Measurements from ENCODE around the gene ERRFI1. TPM values are rescaled to one million over a fixed set of nuclear protein-coding genes. Genes with fewer than 3 reads are reported as not detected.

Gene ERRFI1
- total RNA-seq, 1 donor from 2014 or later, result 0.86 TPM

DNA sequence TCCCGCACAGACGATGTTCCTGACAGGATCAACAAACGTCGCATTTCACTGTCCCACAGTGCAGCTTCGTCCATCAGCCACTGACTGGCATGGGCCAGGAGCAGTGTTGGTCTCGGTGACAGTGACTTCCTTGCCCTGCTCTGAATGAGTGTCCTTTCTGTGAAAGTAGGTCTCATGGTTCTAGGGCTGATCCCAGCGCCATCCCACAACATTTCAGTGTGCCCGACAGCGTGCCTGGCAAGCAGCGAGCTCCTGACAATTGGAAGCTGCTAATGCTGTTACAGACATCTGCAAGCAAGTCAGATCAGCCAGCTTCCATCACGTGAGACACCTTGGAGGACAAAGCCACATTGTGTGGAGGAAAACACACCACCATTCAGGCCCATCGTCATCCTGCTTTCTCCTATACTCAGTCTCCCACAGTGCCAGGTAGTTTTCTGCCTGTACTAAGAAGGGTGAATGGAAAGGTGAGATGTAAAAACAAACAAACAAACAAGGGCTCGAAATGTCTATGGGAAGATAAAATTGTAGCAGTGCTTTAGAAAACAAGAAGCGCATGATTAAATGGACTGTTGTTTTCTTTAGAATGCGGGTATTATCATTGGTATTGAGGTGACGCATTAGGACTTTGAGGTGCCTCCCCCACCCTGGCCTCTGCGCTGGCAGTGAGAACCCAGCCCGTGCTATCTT, 21.9 kb downstream of the ERRFI1 start:
- intact Hi-C loops (cut with micrococcal nuclease), result no loop called here

DNA sequence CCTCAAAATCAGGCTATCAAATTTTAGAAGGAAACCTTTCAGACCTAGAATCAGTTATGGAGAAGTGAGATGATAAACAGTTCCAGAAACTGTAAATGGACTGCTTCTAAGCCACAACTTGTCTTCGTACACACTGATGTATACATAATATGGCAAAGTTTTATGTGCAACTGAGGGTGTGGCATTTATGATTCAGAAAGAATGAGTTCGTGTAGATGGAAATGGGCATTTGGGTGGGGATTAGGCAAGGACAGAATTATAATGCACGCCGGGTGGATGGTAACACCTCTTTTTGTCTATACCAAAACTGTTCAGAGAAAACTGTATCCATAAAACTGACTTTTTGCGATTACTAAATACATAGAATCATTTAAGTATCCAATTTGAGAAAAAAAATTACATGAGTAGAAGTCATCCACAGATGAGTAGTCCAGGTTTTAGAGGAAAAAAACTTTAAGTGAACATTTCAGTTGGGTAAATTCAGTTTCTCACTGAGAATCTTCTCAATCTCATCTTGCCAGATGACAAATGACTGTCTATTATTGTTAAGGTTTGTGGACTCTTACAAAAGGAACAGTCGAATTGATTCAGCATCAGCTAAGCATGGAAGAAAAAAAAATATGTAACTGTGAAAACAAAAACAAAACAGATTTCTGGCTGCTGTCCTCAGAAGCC, 22.5 kb downstream of the ERRFI1 start:
- intact Hi-C loops (cut with micrococcal nuclease), result no loop called here

DNA sequence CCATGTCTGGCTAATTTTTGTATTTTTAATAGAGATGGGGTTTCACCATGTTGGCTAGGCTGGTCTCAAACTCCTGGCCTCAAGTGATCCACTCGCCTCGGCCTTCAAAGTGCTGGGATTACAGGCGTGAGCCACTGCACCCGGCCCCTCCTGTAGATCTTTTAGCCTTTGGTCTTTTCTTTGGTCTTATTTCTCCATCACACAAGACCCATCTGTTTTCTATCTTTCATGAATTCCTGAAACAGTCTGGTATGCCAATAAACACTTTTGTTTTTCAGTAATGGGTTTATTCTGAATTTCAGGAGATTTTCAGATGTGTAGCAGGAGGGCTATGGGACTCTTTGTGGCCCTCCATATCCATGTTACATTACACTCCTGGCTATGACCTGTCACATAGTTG, 23.2 kb downstream of the ERRFI1 start:
- intact Hi-C loops (cut with micrococcal nuclease), result no loop called here

DNA sequence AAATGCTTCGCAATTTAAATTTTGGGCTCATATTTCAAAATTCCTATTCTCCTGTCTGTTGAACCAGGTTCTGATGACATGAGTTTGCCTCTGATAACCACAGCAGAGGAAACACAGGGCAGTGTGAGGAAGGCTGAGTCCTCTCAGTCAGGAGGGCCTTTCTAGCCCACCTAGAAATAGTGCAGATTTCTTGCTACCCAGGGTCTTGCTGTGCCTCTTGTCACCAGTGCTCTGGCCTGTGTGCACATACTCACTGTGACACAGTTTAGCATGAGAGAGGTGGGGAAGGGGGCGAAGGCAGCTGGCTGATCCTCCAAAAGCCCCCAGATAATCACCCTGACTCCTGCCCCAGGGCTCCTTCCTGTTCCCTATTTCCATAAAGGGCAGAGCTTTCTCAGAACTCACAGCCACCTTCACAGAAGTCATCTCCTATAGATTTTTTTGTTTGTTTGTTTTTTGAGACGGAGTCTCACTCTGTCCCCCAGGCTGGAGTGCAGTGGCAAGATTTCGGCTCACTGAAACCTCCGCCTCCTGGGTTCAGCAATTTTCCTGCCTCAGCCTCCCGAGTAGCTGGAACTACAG, 23.7 kb downstream of the ERRFI1 start:
- intact Hi-C loops (cut with micrococcal nuclease), result no loop called here

DNA sequence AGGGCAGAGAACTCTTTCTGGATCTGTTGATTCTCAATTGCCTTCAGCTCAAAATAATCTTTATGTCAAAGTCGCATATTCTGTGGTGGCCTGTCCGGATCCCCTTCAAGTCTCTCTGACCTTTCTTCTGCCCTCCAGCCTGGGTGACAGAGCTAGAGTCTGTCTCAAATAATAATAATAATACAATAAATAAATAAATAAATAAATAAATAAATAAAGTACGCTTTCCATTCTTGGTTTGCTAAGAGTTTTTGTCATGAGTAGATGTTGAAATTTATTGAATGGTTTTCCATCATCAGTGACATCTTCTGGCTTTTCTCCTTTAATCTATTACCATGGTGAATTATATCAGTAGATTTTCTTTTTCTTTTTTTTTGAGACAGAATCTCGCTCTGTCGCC, 30.7 kb downstream of the ERRFI1 start:
- intact Hi-C loops (cut with micrococcal nuclease), result no loop called here

DNA sequence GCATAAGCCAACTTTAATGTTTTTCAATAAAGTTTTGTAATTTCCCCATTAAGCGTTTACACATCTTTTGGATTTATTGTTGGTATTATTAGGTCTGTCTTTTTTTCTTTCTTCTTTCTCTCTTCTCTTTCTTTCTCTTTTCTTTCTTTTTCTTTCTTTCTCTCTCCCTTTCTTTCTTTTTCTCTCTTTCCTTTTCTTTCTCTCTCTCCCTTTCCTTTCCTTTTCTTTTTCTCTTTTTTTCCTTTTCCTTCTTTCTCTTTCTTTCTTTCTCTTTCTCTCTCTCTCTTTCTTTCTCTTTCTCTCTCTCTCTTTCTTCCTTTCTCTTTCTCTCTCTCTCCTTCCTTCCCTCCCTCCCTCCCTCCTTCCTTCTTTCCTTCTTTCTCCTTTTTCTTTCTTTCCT, 31.3 kb downstream of the ERRFI1 start:
- intact Hi-C loops (cut with micrococcal nuclease), result no loop called here

DNA sequence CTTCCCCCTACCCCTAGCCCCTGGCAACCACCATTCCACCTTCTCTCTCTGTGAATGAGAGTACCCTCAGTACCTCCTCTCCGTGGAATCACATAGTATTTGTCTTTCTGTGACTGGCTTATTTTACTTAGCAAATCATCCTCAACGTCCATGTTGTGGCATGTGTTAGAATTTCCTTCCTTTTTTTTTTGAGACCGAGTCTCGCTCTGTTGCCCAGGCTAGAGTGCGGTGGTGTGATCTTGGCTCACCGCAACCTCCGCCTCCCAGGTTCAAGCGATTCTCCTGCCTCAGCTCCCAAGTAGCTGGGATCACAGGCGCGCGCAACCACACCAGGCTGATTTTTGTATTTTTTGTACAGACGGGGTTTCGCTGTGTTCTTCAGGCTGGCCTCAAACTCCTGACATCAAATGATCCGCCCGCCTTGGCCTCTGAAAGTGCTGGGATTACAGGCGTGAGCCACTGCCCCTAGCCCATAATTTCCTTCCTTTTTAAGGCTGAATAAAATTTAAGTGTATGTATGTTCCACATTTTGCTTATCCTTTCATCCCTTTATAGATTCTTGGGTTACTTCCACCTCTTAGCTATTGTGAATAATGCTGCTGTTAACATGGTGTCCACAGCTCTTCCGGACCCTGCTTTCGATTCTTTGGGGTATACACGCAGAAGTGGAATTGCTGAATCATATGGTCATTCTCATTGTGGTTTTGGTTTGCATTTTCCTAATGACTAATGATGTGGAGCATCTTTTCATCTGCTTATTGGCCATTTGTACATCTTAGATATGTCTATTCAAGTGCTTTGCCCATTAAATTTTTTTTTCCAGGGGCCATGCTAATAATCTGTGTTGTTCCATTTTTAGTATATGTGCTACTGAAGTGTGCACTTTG, 32.3 kb downstream of the ERRFI1 start:
- intact Hi-C loops (cut with micrococcal nuclease), result no loop called here

DNA sequence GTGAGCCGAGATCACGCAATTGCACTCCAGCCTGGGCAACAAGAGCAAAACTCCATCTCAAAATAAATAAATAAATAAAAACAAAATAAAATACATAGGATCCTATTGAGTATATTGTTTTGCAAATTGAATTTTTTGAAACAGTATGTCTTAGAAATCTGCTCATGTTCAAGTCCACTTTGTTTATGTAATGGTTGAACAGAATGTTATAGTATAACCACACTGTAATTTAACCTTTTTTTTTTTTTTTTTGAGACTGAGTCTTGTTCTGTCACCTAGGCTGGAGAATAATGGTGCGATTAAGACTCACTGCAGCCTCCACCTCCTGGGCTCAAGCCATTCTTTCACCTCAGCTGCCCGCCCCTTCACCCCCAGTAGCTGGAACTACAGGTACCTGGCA, 33.2 kb downstream of the ERRFI1 start:
- intact Hi-C loops (cut with micrococcal nuclease), result no loop called here

DNA sequence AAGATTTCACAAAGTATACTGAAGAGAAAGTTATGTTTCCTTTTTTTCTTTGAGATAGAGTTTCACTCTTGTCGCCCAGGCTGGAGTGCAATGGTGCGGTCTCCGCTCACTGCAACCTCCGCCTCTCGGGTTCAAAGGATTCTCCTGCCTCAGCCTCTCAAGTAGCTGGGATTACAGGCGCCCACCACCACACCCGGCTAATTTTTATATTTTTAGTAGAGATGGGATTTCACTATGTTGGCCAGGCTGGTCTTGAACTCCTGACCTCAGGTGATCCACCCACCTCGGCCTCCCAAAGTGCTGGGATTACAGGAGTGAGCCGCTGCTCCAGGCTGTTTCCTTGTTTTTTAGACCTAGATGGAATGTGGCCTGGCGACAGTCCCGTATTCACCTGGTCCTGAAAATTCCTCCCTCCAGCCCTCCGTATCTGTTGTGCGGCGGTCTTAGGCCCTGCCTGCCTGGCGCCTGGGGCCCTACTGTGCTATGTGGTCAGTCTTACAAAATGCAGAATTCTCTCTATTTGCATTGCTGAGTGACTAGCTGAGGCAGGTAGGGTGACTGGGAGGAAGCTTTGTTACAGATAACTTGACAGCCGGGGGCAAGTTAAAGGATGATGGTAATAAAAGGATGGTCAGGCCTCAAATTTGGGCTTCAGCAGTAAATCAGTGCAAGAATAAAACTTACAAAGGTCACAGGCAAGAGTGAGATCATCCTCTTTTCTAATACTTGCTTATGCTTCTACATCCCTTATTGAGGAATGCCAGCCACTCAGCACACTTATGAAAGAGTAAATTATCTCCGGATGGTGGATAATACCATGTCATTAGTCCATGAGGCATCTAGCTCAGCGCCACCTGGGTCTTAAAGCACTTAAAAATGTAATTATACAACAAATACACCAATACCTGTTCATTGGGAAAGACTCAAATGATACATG, 34.3 kb downstream of the ERRFI1 start:
- intact Hi-C loops (cut with micrococcal nuclease), result no loop called here

DNA sequence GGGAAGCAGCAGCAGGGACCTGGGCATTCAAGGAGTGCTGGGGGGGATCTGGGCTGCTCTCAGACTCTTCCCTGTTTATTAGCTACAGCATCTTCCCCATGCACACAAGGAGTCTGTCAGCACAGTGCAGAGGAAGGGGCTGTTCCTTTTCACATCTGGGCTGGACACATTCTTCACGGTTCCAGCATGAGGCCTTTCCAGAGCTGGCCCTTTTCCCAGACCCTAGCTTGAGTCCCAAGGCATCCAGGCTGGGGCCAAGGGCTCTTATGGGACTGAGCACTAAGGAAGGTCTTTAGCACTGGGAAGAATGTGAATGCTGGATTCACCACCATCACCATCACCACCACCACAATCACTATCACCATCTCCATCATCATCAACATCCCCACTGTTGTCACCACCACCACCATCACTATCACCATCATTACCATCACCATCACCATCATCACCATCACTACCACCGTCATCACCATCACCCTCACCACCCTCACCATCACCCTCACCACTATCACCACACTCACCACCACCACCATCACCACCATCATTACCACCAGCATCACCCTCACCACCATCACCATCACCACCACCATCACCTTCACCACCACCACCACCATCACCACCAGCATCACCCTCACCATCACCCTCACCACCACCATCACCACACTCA, 36.2 kb downstream of the ERRFI1 start:
- intact Hi-C loops (cut with micrococcal nuclease), result no loop called here

DNA sequence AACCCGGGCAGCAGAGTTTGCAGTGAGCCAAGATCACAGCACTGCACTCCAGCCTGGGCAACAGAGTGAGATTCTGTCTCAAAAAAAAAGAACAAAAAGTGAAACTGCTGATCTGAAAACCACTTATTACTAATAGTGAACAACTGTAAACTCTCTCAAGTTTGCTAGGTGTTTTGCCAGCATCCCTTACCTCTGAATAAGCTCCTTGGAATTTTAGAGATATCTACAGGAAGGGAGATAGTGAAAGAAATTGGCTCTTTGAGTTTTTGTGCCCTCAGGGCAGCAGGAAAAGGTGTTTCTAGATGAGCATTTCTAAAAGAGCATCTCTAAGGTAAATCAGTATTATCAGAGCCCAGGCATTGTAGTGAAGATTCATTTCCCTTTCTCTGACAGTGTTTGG, 37.5 kb downstream of the ERRFI1 start:
- intact Hi-C loops (cut with micrococcal nuclease), result no loop called here

DNA sequence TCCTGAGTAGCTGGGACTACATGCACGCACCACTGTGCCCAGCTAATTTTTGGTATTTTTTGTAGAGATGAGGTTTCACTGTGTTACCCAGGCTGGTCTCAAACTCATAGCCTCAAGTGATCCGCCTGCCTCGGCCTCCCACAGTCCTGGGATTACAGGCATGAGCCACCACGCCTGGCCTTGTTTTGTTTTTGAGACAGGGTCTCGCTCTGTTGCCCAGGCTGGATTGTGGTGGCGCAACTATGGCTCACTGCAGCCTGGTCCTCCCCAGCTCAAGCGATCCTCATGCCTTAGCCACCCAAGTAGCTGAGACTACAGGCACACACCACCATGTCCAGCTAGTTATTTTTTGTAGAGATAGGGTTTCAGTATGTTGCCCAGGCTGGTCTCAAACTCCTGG, 38.6 kb downstream of the ERRFI1 start:
- intact Hi-C loops (cut with micrococcal nuclease), result no loop called here

DNA sequence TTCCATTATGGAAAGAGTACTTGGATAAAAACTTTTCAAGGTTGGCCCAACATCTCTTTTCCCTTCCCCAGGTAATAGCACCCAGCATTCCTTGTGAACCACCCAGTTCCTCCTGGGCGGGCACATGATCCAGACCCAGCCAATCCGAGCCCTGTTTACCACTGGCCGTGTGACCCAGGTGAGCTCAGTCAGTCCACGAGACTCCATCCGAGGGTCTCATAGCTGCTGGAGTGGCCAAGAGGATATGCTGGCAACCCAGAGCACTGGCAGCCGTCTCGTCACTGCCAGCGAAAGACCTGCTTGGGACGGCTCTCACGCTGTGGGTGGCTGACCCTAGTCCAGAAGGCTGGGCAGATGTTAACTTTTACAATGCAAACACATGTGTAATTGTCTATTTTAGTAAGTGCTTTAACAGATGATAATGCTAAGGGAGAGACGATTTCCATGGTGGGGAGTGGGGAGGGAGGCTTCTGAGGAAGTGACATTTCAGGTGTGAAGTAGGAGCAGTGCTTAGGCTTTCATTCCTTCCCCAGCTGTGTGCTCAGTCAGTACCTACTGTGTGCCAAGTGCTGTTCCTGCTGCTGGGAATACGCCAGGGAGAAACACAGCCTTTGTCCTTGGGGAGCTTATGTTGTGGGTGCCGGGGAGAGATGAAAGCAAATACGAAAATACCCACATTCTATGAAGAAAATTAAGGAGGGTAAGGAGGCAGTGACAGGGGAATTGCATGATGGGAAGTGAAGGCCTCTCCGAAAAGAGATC, 40.1 kb downstream of the ERRFI1 start:
- intact Hi-C loops (cut with micrococcal nuclease), result no loop called here

DNA sequence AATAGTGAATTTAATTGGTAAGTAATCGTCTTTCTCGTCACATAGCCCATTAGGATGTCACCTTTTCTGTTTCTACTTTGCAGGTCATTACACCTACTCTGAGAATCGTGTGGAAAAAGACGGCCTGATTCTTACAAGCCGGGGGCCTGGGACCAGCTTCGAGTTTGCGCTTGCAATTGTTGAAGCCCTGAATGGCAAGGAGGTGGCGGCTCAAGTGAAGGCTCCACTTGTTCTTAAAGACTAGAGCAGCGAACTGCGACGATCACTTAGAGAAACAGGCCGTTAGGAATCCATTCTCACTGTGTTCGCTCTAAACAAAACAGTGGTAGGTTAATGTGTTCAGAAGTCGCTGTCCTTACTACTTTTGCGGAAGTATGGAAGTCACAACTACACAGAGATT, 41.3 kb downstream of the ERRFI1 start:
- intact Hi-C loops (cut with micrococcal nuclease), result no loop called here

DNA sequence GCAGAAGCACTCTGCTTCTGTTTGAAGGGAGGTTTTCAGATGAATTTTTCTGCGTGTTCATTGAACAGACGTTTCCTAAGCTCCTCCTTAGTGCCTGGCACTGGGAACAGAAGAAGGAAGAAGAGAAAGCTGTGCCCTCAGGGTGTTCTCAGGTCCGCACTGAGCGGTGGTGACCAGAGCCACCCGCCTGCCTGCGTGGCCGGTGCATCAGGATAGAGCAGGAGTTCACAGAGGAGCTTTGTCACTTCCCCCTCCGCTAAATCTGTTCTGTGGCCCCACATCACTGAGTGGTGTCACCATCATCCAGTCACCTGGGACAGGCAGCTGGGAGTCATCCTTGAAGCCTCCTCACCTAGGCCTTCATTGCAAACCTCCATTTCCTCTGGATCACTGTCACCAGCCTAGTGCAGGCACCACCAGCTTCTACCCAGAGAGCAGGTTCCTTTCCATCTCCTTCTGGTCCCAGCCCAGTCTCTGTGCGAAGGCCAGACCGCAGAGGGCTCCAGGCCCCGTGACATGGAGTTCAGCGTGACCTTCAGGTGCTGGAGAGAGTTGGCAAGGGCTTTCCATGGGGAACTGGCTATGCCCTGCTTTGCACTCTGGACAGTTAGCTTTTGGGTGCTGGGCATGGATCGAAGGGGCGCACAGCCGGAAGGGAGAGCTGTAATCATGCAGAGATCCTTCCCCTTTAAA, 42.9 kb downstream of the ERRFI1 start:
- intact Hi-C loops (cut with micrococcal nuclease), result no loop called here

DNA sequence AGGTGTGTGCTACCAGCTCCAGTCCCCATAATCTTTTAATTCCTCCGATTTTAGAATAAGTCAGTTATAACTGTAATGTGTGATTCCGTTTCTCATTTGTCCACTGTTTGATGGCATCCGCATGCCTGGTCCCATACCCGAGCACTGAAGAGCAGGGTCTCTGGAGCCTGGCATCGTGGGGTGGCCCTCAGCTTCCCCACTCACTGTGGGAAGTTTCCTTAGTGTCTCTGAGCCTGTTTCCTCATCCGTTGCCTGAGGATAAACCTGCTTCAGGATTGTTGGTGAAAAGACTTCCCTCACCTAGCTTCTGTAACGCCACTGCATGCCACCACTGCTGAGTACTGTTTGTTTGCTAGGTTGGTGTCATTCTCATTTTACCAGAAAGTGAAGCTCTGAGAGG, 45.1 kb downstream of the ERRFI1 start:
- intact Hi-C loops (cut with micrococcal nuclease), result no loop called here

DNA sequence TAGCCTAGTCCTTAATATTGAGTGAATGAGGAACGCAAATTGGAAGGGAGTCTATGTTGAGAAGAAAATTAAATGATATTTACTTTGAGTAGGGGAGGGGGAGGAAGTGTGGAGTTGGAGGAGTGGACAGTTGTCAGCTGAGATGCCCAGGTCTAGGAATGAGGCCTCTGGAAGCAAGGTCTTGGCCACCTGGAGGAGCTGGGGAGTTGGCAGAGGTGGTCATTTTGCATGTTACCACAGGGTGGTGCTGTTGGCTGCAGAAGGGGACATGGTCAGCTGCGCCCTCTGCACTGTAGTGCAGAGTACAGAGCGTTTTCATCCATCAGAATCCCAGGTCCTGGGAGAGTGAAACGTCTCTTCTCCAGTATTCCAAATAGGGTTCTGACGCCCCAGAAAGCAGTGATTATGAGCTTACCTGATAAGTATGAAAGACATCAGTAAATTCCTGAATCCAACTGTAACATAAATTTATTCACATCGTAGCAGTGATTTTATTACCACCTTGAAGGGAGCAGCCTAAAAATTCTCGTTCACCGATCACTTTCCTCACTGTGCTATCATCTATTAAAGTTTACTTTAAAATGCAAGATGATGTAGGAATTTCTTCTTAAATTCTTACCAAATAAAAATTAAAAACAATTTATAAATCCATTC, 50.8 kb downstream of the ERRFI1 start:
- intact Hi-C loops (cut with micrococcal nuclease), result no loop called here

DNA sequence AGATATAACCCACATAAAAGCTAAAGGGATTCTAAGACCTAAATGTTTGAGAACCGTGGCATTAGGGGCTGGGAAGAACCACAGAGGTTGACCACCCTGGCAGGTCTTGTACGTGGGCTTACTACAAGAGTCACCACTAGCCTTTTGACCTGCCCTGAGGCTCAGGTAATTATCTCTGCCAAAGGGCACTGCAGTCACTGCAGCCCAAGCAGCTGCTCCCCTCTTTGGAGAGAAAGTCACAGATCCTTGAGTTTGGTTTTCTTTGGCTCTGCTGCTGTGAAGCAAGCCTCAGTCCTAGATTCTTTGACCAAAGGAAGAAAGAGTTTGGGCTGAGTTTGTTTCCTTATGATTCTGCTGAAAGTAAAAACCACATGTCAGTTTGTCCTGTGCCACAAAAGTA, 53.0 kb downstream of the ERRFI1 start:
- intact Hi-C loops (cut with micrococcal nuclease), result no loop called here
